ENCODE data around the gene TP53RK.

Gene TP53RK

DNA sequence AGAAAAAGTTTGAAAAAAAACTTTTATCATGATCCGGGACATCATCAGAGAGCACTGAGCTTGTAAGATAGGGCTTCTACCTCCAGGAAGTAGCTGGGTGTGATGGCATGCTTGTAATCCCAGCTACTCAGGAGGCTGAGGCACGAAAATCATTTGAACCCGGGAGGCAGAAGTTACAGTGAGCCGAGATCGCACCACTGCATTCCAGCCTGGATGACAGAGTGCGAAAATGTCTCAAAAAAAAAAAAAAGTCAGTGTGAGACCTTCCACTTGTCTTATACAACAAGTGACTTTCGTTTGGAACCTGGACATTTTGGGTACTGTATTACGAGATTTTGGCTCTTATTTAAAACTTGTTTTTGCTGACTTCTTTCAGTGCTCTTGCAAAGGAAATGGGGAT is 32.1 kb downstream of the TP53RK start:
- no peak for DNase-seq

DNA sequence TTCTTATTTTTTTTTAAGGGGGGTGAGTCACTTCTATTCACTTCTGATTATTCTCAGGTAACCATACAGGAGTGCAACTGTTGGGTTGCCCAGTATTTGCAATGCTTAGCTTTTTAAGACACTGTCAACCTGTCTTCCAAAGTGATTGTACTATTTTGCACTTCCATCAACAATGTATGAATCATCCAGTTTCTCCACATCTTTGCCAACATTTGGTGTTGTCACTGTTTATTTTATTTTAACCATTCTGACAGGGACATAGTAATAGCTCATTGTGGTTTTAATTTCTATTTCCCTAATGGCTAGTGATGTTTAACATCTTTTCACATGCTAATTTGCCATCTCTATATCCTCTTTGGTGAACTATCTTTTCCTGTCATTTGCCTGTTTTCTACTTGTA is 36.5 kb downstream of the TP53RK start:
- DNase-seq: no peak

DNA sequence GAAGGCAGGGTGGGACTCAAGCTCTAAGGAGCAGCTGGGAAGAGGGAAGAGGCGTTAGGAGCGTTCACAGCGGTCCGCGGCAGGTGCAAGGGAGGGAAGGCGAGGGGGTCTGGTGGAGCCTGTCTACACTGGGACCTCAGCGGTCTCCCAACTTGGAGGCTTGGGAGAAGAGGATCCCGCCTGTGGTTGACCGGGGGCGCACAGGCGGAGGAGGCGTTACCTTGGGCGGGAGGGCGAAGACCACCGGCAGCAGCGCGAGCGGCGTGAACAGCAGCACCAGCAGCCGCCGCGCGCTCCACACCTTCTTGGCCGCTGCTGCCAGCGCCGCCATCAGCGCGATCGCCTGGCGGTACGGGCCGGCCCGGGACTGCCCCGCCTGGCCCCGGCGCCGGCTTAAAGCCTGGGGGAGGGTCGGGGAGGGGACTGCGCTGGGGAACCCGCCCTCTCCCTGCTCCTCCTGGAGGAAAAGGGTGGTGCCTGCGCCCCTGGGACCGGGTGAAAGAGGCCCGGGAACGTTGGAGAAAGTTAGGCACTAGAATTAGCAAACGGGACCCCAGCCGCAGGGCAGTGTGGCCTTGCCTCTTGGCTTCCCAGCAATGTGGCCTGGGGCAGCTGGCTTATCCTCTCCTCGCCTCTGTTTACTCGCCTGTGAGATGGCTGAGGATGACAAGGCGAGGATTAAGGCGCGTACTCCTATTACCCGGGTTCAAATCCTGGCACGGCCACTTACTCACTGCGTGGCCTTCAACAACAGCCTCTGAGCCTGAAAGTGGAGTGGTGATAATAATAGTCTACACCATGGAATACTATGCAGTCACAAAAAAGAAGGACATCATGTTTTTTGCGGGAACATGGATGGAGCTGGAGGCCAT is 37.9 kb downstream of the TP53RK start, which contains the start of gene SLC13A3:
Gene SLC13A3 (minus strand): TSS at position 369 of the 872 bp plus-strand sequence. CDS start 38 bp downstream, at position 331.
- no peak for DNase-seq

DNA sequence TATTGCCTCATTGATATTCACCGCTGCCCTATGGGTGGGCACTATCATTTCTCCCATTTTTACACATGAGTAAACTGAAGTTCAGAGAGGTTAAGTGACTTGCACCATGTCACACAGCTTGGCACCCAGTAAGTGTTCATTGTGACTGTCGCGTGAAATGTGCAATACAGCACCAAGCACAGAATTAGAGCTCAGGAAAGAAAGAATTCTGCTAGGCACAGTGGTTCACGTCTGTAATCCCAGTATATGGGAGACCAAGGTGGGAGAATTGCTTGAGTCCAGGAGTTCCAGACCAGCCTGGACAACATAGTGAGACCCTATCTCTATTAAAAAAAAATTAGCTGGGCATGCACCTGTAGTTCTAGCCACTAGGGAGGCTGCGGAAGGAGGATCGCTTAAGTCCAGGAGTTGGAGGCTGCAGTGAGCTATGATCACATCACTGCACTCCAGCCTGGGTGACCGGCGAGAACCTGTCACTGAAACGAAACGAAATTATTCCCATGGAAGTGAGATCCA is 38.6 kb downstream of the TP53RK start:
- no peak for DNase-seq

DNA sequence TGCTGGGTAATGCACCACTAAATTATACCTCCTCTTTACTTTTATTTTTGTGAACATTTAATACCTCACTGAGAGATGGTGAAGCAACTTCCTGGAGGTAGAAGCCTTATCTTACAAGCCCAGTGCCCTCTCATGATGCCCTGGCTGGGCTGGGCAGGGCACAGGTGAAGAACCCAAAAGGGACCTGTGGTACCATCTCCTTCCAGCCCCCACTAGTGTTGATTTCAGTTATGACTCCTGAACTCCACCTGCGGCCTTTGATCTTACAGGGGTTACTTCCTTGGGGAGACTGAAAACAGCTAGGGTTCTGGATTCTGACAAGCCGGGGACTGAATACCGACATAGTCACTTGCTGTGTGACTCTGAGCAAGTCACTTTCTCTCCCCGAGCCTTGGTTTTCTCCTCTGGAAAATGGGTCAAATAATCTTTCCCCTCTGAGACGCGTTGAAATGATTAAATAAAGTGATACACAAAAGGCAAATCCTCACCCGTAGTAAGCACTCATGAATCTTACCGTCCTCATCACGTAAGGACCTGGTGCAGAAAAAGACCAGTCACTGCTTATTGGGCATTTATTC is 39.2 kb downstream of the TP53RK start:
- no peak for DNase-seq

DNA sequence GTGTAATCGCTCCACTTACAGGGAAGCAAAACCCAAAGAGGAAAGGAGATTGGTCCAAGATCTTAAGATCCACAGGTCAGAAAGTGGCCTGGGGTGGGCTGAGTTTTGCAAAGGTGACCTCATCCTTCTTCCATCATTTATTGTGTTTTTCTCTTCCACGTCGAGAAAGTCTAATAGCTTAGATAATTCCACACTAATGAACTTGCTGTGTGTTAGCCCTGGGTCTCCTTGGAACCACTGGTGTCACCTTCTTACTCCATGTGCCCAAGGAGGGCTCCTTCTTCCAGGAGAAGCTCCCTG is 39.6 kb downstream of the TP53RK start:
- DNase-seq: no peak

DNA sequence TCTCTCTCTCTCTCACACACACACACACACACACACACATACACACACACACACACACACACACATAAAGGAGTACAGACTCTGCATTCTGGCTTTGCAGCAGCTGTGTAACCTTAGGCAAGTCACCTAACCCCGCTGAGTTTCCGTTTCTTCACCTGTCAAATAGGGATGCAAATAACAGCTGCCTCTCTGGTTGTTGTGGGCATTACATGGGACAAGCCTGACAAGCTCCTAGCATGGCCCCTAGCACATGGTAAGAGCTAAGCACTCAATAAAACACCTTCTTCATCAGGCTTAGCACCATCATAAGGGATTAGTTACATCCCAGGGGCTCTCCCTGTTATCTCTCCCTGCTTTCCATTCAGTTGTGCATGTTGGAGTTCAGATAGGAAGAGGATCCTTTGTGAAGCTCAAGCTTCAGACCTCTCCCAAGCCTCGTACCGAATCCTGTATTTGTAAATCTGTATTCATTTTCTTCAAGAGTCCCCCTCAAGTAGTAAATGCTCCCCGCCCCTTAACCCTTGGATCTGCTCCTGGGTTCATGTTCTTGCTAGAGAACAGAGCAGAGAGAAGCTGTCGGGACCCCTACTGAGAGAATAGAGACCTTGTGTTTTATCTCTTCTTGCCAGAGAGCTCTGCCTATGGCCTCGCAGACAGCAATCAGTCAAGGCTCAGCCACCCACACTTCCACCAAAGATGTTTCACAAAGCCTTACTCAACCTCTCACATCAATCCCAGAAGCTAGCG is 40.2 kb downstream of the TP53RK start:
- no peak for DNase-seq

DNA sequence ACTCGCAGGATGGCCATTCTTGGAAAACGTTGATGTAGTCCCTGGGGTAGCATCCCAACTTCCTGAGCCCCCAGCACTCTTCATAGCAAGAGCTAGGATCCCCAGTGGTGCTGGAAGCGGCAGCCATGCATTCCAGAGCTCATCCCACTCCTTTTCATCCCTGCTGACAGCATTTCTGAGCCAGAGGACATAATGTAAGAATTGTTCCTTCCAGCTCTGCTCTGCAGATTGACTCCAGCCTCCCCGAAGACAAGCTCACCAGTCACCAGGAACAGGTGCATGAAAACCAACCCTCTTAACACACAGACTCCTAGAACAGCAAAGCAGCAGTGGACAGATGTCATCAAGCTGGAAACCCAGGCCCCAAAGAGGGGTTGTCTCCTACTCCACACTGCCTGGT is 41.8 kb downstream of the TP53RK start:
- no peak for DNase-seq

DNA sequence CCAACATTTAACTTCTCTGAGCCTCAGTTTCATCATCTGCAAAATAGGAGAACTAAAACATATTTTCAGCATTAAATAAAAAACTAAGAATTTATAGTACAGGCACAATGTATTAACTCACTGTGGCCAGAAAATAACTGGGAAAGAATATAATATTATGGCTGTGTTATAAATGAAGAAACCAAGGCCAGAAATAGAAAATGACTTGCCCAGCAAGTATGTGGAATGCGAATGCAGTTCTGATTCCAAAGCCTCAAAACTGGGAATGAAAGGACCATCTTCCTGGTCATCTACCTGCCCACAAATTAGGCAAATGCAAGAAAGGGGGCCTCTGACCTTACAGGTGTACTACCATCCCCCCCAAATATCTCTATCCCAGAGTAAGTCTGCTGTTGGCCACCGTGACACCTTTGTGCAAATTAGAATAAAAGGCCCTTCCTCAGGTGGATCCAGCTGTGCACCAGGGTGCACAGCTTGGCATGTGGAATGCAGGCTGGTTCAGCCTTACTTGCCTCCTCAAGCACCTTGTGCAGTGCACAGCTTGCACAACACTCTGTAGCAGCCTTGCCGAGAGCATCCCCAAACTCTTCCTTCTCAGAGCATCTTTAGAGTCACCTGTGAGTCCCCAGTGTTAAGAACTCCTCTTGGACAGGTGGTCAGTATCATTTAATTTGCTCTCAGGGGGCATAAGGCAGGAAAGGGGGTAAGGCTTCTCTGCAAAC is 42.4 kb downstream of the TP53RK start:
- DNase-seq: no peak

DNA sequence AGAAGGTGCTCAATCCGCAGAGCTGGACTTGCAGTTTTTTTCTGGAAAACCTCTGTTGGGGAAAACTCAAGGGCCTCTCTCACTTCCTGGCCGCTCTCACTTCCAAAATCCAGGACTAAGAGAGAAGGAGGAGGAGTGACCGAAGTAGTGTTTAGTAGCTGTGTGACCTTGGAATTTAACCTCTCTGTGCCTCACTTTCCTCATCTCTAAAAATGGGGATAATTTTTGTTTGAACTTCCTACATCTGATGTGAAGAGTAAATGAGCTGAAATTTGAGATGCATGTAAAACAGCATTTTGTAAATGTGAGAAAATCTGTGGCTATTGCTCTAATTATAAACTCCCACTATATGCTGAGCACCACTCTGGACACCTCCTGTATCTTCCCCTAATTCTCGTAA is 43.1 kb downstream of the TP53RK start:
- DNase-seq: no peak

DNA sequence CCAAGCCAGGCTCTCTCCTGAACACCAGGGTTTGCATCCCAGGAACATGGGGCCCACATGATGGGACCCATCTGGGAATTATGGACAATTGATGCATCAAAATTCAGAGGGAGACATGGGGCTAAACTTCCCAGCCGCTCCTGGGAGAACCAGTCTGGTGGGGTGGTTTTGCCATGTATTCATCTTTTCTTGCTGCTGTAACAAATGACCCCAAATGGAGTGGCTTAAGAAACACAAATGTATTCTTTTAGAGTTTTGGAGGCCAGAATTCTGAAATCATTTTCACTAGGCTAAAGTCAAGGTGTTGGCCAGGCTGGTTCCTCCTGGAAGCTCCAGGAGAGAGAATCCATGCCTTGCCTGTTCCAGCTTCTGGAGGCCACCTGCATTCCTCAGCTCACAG is 44.5 kb downstream of the TP53RK start:
- DNase-seq: no peak

DNA sequence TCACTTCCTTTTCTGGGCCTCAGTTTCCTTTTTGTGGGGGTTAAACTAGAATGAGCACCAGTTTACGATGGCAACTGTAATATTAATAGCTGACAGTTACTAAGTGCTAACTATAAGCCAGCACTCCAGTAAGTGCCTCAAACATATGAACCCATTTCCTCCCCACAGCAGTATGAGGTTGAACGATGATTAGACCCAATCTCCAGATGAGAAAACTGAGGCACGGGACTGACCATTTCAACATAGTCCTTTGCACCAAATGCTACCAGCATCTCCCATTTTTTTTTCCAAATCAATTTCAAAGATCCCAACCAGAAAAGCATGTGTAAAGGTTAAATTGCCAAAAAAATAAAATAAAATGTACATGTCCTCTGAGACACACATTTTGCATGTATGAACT is 45.1 kb downstream of the TP53RK start:
- no peak for DNase-seq

DNA sequence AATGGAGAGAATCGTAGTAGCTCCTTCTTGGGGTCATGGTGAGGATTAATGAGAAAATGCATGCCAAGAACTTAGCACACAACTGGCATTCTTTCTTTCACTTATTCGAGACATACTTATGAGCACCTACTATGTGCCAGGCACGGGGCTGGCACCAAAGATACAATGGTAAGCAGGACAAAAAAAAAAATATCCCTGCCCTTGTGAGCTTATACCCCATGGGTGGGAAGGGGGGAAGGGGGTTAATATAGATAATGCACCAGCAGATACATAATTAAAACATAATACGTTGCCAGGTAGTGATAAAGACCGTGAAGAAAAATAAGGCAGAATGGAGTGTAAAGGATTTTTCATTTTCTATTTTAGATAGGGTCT is 46.3 kb downstream of the TP53RK start:
- DNase-seq: no peak

DNA sequence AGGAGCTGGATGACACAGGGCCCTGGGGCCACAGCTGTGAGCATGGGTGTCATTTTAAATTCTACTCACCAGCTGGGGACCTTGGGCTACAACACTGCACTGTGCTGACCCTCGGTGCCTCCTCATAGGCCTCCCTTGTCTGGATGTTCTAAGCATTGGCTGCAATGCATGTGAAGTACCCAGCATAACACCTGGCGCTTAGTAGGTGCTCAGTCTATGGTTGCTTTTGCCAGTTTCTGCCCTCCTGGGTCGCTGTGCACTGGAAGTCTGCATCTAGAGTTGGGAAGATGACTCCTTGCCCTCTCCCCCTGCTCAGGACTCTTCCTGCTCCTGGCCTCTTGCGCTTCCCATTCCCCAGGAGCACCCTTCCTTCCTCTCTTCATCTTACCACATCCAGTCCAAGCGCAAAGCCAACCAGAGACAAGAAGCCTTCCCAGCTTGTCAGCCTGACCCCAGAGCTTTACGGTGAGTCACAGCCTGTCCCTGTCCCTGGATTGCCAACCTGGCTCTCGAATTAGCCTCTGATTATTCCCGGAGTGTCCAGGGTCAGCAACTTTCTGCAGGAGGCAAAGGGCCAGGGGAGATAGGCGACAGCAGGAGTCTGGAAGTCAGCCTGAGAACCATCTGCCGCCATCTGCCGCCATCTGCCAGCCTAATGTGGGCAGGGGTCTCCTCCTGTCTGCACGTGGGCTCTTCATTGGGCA is 46.8 kb downstream of the TP53RK start:
- no peak for DNase-seq

DNA sequence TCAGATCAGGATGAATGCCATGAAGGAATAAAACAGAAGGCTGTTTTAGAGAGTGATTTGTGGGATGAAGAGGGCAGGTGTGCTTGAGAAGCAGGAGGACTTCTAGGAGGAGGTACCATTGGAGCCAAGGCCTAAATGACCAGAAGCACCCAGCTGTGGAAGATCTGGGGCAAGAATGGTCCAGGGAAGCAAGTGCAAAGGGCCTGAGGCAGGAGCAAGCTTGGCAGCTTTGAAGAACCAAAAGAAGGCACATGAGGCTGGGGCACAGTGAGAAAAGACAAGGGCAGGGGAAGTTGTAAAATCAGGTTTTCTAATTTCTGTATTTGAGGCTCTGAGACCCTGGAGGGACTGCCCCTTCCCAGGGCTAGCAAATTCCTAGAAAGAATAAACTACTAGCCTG is 47.8 kb downstream of the TP53RK start:
- DNase-seq: no peak

DNA sequence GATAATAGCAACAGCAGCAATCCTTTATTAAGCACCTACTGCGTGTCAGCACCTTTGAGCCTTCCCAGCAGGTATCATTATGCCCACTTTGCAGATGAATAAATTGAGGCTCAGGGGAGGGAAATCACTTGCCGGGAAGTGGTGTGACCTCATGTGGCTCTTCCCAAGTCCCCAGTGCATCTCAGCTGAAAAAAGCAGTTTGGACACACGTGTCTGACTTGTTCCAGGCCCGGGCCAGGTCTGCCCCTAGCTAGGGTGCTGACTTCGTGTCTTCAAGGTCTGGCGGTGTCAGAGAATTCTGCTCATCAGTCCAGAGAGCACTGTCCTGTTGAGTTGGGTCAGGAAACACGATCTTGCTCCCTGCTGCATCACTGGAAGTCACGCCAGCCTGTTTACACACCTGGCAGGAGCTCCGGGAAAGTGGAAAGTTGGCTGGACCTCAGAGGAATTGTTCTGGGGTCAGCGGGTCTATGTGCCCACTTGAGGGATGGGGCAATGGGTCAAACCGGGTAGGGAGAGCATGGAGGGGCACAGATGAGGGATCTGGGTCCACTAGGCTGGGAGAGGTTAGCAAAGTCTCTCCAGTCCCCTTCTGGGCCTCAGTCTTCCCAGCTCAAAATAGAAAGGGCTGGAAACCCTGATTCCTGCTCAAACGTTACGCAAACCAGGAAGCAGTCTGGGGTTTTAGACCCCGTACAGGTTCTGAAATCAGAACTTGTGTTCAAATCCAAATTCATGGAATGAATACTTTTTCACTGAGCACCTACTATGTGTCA is 48.5 kb downstream of the TP53RK start:
- no peak for DNase-seq

DNA sequence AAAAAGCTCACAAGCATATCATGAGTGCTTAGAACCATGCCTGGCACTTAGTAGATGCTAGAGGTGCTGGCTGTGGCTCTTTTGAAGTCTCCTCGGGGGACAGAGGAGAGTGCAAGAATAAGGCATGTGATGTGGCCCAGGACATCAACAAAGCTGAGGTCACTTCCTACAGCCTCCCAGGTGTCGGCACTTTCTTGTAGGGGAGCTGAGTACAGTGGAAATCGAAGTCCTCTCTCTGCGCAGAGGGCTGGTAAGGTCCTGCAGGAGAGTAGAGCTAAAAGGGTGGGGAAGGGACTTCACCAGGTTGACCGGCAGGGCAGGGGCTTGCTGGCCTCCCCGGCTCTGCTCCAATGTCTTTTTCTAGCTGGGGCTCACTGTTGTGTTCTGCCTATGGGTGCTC is 49.2 kb downstream of the TP53RK start:
- DNase-seq: no peak

DNA sequence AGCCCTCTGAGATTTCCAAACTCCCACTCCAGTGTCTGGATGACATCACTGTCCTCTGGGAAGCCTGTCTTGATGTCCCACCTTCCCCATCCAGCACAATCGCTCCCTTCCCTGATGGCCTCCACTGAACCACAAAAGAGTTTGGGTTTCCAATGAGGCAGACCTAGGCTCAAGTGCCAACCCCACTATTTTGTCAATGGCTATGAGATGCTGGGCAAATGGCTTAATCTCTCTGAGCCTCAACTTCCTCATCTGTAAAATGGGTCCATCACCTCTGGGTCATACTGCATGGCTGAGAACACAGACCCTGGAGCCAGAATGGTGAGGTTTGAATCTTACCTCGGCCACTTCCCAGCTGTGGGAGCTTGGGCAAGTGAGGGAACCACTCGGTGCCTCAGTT is 49.7 kb downstream of the TP53RK start:
- DNase-seq: no peak

DNA sequence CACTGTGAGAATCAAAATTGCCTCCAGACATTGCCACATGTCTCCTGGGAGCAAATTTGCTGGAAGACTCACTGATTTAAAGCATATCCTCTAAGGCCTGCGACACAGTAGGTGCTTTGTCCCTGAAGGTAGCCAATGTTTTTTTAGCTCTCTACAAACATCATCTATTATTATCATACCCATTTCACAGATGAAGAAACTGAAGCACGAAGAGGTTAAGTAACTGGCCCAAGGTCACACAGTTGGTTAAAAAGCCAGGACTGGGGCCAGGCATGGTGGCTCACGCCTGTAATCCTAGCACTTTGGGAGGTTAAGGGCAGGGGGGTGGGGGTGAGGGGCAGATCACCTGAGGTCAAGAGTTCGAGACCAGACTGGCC is 50.4 kb downstream of the TP53RK start:
- DNase-seq: no peak

DNA sequence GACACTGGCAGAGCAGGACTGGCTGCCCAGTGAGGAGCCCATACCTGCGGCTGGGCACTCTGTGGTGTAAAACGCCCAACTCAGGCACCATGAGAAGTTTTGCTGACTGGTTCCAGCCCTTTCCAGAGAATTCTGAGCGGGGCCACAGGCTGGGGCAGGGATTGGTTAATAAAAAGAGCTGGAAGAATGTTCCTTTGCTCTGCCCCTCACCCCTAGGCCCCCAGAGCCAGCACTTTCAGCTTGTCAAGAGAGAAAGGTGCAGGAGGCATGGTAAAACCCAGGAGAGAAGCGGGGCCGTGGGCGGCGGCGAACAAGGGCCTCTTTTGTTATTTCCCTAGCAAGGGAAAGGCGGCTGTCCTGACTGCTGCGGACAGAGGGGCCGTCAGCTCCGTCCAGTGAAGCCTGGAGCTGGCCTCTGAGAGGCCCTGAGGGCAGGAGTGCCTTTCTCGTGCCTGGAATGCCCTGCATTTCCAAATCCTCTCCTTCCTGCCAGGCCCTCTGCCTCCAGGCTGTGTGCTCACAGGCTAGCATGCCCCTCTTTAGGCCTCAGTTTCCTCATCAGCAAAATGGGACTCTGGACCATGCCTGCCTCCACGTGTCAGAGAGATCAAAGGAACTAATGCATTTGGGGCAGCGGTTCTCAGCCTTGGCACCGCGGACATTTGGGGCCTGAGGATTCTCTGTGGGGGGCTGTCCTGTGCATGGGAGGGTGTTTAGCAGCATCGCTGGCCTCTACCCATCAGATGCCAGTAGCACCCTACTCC is 50.9 kb downstream of the TP53RK start:
- DNase-seq: no peak
